ENCODE measurements around the gene KLHL21. TPM values are rescaled to one million over a fixed set of nuclear protein-coding genes. Genes with fewer than 3 reads are reported as not detected.

KLHL21 gene
- total and polyA plus RNA-seq, 9 of the 15 experiments (the other 6 are each of a cell fraction or from before 2014, with no cell fraction given), result 2.1 to 42.1 (median 17.5) TPM

GRCh38 chr1:6600410-6601048, 2.1 kb downstream of the KLHL21 start (continued):
- TF ChIP-seq DACH1 (IDR thresholded peaks at IDR 0.05; ENCODE audit: partially characterized antibody) (peak; percentile 42), ARID3A (IDR thresholded peaks at IDR 0.05; ENCODE audit: borderline replicate concordance, low read depth, low read length) (no peak), FOXA3 (CRISPR knock-in tag; conservative IDR thresholded peaks at IDR 0.05 in 1 of 2, IDR thresholded peaks at IDR 0.05 in 1 of 2) (no peak), CREBBP (IDR thresholded peaks at IDR 0.05; ENCODE audit: low read depth, low read length) (no peak), AFF4 (CRISPR knock-in tag; IDR thresholded peaks at IDR 0.05) (peak; percentile 69; the same call in 1 of the 2 replicates), RBM25 (IDR thresholded peaks at IDR 0.05; ENCODE audit: low read depth, low read length, severe bottlenecking) (no peak), BHLHE40 (IDR thresholded peaks at IDR 0.05; ENCODE audit: low read length) (no peak), PHTF2 (CRISPR knock-in tag; IDR thresholded peaks at IDR 0.05) (no peak), ESRRA (IDR thresholded peaks at IDR 0.05; ENCODE audit: borderline replicate concordance, low read depth) (no peak), SAFB (IDR thresholded peaks at IDR 0.05; ENCODE audit: borderline replicate concordance, low read depth, low read length) (no peak), TFAP4 (CRISPR knock-in tag; IDR thresholded peaks at IDR 0.05; ENCODE audit: borderline replicate concordance) (peak; percentile 92; the same call in 1 of the 2 replicates), ZNF174 (CRISPR knock-in tag; IDR thresholded peaks at IDR 0.05) (no peak), ZNF277 (CRISPR knock-in tag; IDR thresholded peaks at IDR 0.05; ENCODE audit: borderline replicate concordance) (no peak), ZBTB1 (CRISPR knock-in tag; IDR thresholded peaks at IDR 0.05; ENCODE audit: borderline replicate concordance, low read depth) (peak; percentile 66; the same call in 1 of the 2 replicates), ZNF165 (CRISPR knock-in tag; IDR thresholded peaks at IDR 0.05; ENCODE audit: borderline replicate concordance) (no peak), MLX (CRISPR knock-in tag; conservative IDR thresholded peaks at IDR 0.05) (no peak), HDGF (IDR thresholded peaks at IDR 0.05) (no peak; the same call in 1 of the 2 replicates), CC2D1A (IDR thresholded peaks at IDR 0.05) (0 out of 2 replicates have a peak, but pooled peaks have one; percentile 10)
